ENCODE results near the gene GATA6.

The GATA6 gene

GRCh38 chr18:22169011-22169888 lies at the start of gene GATA6:
Gene GATA6 (plus strand): TSS chr18:22169589. CDS start chr18:22171145, 1,556 bp downstream.
- DNase-seq: peak; percentile 72 to 85

GRCh38 chr18:22124970-22125369 lies 44.4 kb upstream of the GATA6 start:
- DNase-seq: no peak

- DNase-seq: no peak
These were observed 40.4 kb upstream of the GATA6 start for GRCh38 chr18:22128954-22129353.

DNA sequence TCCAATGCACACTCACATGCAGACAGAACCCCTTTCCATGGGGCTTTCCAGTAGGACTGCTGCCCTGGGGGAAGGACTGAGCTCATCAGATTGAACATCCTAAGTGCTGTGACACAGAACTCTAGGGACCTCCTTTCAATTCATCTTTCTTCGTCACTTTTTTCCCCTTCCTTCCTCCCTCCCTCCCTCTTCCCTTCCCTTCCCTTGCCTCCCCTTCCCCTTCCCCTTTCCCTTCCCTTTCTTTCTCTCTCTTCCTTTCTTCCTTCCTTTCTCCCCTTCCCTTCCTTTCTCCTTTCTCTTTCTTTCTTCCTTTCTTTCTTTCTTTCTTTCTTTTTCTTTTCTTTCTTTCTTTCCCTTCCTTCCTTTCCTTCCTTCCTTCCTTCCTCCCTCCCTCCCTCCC lies 39.6 kb upstream of the GATA6 start:
- no peak for DNase-seq

DNA sequence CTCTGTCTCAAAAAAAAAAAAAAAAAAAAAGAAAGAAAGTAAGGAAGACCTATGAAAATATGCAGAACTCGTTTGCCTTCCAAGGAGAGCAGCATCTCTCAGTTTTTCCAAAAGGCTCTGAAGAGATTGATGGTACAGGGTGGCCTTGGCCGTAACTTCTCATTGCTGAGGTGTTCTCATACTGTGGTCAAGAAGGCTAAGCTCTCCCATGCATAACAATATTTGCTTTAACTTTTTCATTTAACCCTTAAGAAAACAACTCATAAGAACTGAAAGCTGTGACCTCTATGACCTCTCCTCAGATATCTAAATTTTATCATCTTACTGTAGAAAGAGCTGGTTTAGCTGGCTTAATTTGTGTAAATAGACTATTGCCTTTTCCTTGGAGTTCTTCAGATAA lies 37.1 kb upstream of the GATA6 start:
- no peak for DNase-seq

DNA sequence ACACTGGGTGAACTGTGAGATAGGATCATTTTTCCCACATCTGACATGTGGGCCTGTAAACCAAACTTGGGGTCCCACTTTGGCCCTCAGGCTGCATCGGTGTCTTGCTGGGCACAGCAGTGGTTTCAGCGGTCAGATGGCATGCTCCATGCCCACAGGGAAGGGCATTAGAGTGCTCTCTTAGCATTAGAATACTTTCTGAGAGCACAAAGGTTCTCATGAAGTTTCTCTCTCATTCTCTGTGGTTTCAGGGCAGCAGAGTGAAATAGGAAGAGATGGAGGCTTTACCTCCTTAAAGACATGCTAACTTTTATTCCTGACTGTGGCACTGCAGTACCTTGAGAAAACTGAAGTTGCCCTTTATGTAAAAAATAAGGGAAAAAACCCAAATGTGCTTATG lies 36.6 kb upstream of the GATA6 start:
- DNase-seq: no peak

DNA sequence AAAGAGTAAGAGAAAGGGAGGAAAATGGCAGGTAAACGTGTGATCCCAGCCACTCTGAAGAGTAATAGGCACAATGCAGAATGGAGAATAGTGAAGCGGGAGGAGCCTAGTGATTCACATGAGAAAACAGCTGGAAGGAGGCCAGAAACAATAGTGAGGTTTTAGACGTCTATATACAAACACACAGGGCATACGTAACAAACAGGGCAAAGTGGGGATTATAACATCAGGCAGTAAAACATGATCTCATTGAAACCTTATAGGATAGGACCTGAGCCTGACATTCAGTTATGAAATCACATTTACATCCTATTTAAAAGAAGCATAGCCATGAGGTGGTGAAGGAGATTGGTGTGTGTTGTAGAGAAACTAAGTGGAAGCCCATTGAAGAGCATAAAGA lies 33.0 kb upstream of the GATA6 start:
- DNase-seq: no peak

GRCh38 chr18:22141211-22141610 lies 28.2 kb upstream of the GATA6 start:
- DNase-seq: no peak

GRCh38 chr18:22143347-22144340 lies 25.7 kb upstream of the GATA6 start:
- DNase-seq: no peak

GRCh38 chr18:22145160-22145559 lies 24.2 kb upstream of the GATA6 start:
- no peak for DNase-seq

GRCh38 chr18:22149710-22150109 lies 19.7 kb upstream of the GATA6 start:
- no peak for DNase-seq

DNA sequence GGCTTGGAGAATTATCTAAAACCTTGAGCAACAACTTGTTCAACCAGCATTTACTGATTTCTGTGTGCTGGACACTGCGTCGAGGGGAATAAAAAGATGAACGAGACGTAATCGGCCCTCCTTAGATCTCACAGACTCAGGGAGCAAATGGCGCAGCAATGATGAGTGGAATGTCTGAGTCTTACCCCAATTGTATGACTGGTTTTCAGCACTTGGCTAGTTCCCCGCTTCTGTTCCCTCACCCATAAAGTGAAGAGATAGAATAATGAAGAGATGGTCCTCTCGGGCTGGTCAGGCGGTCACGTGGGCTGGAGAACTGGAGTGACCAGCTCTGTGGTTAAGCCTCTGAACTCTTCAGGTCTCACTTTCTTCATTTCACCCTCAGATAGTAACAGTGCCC lies 17.3 kb upstream of the GATA6 start:
- no peak for DNase-seq

DNA sequence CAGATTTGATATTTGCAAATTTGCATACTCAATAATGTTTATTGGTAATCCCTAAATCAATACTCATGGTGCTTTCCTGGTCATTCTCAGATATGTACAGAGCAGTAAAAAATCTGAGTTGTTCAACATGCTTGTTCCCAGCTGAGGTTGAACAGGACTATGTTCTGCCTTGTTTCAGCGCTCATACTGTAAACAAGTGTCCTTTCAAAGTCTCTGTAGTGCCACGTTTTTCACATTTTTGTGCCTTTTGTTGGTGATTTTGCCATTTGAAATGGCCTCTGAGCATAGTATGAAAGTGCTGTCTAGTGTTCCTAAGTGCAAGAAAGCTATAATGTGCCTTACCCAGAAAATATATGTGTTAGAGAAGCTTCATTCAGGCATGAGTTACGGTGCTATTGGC lies 16.0 kb upstream of the GATA6 start:
- no peak for DNase-seq

GRCh38 chr18:22155584-22155983 lies 13.8 kb upstream of the GATA6 start:
- no peak for DNase-seq

DNA sequence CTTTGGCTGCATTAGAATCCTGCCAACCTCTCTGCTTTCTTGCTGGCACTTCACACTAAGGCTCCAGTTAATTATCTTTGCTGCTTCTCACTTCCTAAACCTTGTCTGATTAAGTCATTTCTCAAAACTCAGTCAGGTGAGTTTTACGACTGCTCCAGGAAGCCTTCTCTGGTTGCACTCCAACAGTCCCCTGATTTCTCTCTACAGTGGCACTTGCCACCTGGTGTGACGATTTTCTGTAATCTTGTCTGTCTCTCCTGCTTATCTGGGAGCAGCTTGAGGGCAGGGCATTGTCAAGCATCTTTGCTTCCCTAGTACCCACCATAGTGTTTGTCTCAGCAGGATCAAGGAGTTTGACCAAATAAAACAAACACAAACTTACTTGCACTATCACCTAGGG lies 10.4 kb upstream of the GATA6 start:
- DNase-seq: no peak

DNA sequence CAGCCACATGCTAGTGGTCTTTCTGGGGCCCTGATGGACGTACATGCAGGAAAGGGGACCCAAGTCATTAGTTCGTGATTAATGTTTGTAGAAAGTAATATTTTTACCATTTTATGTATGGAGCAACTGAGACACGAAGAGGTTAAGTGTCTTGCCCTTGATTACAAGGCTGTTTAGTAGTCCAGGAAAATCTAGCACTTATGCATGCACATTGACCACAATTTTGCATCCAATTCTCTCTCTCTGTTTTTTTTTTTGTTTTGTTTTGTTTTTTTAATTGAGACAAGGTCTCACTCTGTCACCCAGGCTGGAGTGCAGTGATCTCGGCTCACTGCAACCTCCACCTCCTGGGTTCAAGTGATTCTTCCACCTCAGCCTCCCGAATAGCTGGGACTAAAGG lies 8.3 kb upstream of the GATA6 start:
- DNase-seq: no peak

DNA sequence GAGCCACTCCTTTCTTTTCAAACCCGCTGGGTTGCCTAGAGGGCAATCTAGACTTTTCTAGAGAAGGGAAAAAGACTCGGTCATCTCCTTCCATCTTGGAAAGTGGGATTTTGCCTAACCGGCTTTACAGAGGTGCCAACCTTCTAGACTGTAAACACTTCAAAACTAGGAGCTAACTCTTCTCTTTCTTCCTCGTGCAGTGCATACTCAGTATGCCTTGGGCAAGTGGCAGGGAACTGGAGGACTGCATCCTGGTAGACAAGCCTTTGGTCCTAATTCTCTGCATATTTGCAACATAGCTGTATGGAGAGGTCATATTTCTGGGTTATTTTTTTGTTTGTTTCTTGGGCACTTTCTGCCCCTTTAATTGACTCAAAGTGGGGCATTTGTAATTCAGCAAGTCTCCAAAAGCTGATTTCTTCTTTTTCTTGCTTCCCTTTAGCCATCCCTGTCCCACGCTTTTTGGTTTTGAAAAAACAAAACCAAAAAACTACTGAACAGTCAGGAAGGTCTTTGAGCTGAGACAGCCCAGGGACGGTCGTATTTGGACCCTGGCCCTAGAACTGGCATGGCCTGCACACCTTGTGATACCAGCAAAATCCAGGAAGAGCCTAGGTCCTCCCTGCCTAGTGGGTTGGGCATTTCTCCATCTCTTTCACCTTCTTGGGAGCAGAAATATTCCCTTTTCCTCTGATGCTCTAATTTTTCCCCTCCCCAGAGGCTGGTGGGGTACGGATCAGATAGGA lies 5.8 kb upstream of the GATA6 start:
- DNase-seq: no peak

GRCh38 chr18:22164337-22165048 lies 4.9 kb upstream of the GATA6 start:
- DNase-seq: no peak

GRCh38 chr18:22165049-22165602 lies 4.3 kb upstream of the GATA6 start:
- DNase-seq: no peak

GRCh38 chr18:22165603-22166068 lies 3.8 kb upstream of the GATA6 start:
- no peak for DNase-seq

- DNase-seq: no peak
These were observed 3.1 kb upstream of the GATA6 start for GRCh38 chr18:22166069-22166950.

Data from NCI-H2081 (cell line).